AG04449 (cell line): ENCODE results near the gene CNOT10.

Experiments used
- CTCF ChIA-PET: fragments of 350-600 bp; formaldehyde crosslinking; extraction: SDS; loops from one replicate; lab custom pipeline; 2021; ENCODE audit warnings: antibody characterized with exemption; lab: Yijun Ruan, JAX
- POLR2A ChIA-PET: fragments of 400-600, 350-600 bp; formaldehyde crosslinking; extraction: SDS; loops from one replicate; lab custom pipeline; 2020; ENCODE audit warnings: antibody characterized with exemption, inconsistent platforms; lab: Yijun Ruan, JAX
- DNase-seq: peaks from one replicate; pipeline ENCODE4 v3.0.0-alpha.2; 2010; ENCODE audit warnings: low read depth, low spot score
- H3K4me3 ChIP-seq: 2 replicates; pipeline ENCODE4 v1.5.1; 2011; ENCODE audit warnings: low read depth, mild to moderate bottlenecking, control low read depth, low read length
- CTCF ChIP-seq: IDR thresholded peaks from one replicate; pipeline ENCODE4 v1.5.1; 2011; ENCODE audit warnings: mild to moderate bottlenecking, moderate library complexity, low read length, control low read depth, inconsistent platforms; ENCODE audit not compliant: insufficient read depth; ENCODE audit errors: missing control alignments

Gene CNOT10

GRCh38 chr3:32700244-32700643, 15.3 kb downstream of the CNOT10 start:
- no peak for DNase-seq
- POLR2A ChIA-PET: no interaction called here
- no peak overlapping the region for H3K4me3 ChIP-seq
- no peak for TF ChIP-seq CTCF
- CTCF ChIA-PET: interaction anchor here (1.2 kb wide), 1 partner anchor 1087 kb away, joined by 5 read pairs; no protein-coding TSS in a partner anchor

DNA sequence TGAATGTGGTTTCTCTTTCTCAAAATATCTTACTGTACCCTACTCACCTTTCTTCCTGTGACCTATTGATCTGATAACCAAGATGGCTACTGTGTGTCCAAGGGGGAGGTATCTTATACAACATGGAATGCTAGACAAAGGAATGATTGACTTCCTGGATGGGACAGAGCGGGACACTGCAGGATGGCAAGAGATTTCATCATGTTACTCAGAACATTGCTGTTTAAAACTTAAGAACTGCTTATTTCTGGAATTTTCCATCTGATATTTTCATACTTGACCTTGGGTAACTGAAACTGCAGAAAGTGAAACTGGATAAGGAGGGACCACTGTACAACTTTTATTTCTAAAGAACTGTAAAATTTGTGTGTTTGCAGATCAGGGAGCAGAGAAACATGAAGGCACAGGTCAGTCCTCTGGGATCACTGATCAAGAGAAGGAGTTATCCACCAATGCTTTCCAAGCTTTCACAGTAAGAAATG, 18.5 kb downstream of the CNOT10 start:
- H3K4me3 ChIP-seq: no peak overlapping the region
- DNase-seq: no peak
- ChIA-PET POLR2A (no interaction called here), CTCF (no interaction called here)
- no peak for TF ChIP-seq CTCF

- TF ChIP-seq CTCF: no peak
- no peak overlapping the region for H3K4me3 ChIP-seq
- ChIA-PET POLR2A (no interaction called here), CTCF (no interaction called here)
- DNase-seq: no peak
Observed at GRCh38 chr3:32705232-32705631, 20.2 kb downstream of the CNOT10 start.

- POLR2A ChIA-PET: no interaction called here
- TF ChIP-seq CTCF: no peak
- DNase-seq: no peak
- no peak overlapping the region for H3K4me3 ChIP-seq
- CTCF ChIA-PET: no interaction called here
Observed at GRCh38 chr3:32706348-32707025, 21.5 kb downstream of the CNOT10 start.

DNA sequence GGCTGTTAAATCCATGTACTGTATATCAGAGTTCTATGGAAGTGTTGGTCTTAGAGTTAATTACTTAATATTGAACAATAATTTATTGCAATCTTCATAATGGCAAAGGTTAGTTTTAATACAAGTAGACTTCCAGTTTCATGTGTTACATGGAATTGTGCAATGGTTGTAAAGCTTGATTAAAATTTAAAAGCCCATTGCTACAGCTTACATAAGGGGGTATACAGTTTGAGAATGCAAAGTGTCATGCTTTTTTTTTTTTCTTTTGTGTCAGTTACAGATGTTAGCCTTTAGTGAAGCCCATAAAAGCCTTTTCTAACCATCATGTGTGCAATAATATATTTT, 22.0 kb downstream of the CNOT10 start:
- POLR2A ChIA-PET: no interaction called here
- no peak for TF ChIP-seq CTCF
- DNase-seq: no peak
- H3K4me3 ChIP-seq: no peak overlapping the region
- CTCF ChIA-PET: no interaction called here

GRCh38 chr3:32708672-32709283, 23.8 kb downstream of the CNOT10 start:
- no peak overlapping the region for H3K4me3 ChIP-seq
- POLR2A ChIA-PET: no interaction called here
- TF ChIP-seq CTCF: no peak
- CTCF ChIA-PET: no interaction called here
- no peak for DNase-seq
